NCI-H526 (cell line): Measurements from ENCODE around the gene CHD2.
"Not testable (repeated sequence)": the region's sequence is repeated elsewhere in the genome, so short reads cannot be mapped to it uniquely, and the experiment has no call there.

ENCODE experiments used
- DNase-seq, 2 experiments: peaks; one replicate each; lab custom pipeline; 2025; lab: John Stamatoyannopoulos, UW

CHD2 gene

DNA sequence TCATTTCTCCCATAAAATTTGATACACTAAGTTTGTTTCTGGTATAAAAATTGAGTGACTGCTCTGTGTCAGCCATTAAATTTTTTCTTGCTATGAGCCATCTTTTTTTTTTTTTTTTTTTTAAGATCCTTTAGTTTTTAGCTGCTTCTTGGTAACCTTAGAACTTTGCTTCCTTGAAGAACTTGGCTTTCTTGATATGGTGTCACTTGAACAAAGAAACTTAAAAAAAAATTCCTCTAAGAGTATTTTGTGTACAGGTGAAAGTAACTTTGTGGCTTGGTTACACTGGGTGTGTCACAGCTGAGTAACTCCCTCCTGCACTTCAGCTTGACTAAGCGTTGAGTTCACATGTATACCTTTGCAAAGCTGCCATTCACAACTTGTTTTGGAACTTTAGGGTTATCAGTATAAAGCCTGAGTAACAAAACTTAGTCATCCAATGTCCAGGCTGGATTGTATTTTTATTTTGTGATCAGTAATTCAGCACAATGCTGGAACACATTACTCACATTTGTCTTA is 6.5 kb downstream of the CHD2 start:
- peak; percentile 28 to 50 for DNase-seq

DNA sequence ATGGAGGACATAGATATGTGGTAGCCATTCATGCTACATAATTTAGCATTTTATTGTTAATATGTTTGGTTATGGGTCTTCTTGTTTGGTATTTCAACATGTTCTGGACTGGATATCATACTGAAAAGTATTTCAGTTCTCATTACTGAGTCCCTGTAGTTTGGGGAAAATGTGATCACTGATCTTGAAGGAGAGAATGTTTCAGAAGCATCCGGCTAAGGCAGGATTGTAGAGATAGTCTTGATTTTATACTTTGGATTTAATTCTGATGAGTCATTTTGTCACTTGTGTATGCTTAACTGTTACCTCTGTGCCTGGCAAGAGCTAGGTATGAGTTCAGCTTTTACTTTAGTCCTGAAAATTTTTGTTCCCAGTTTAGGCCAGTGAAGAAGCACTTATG is 7.1 kb downstream of the CHD2 start:
- no peak for DNase-seq

DNA sequence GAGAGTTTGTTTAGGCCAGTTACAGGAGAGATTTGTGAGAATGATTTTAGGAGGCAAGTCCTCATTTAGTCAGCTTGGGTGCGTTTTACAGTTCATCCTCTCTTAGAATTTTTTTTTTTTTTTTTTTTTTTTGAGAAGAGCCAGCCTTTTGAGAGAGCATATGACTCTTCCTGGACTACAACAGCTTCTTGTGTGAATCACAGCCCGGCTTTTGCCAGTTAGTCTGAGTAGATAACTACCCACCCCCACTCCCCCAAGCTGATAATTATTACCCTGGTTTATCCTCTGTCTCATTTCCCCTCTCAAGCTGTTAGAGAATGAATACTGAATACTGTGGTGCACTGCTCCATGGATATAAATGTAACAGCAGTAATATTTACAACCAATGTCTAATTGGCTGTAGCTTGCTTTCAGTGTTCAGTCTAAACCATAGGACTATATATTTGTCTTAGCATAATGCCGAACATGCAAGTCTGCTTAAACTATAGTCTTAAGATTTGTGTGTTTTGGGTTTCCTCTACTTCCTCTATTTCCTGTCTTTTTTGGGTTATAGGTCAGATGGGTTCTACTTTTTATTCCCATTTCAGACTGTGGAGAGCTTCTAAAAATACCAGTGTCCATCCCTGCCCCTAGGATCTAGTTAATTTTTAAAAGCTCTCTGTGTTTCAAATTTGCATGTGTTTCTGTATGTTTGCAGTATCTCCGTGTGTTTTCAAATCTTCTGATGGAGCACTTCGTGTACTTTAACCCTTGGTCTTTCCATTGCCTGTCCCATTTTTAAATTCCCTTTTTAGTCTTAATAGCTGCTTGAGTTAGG is 8.0 kb downstream of the CHD2 start:
- DNase-seq: peak; percentile 39 to 62

DNA sequence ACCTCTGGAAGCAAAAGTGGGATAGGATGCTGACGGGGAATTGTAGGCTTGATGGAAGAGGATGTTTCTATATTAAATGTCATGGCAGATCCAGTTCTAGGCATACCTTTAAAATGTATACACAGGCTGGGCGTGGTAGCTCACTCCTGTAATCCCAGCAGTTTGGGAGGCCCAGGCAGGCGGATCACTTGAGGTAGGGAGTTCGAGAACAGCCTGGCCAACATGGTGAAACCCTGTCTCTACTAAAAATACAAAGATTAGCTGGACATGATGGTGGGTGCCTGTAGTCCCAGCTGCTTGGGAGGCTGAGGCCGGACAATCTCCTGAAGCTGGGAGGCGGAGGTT is 8.6 kb downstream of the CHD2 start:
- no peak for DNase-seq

DNA sequence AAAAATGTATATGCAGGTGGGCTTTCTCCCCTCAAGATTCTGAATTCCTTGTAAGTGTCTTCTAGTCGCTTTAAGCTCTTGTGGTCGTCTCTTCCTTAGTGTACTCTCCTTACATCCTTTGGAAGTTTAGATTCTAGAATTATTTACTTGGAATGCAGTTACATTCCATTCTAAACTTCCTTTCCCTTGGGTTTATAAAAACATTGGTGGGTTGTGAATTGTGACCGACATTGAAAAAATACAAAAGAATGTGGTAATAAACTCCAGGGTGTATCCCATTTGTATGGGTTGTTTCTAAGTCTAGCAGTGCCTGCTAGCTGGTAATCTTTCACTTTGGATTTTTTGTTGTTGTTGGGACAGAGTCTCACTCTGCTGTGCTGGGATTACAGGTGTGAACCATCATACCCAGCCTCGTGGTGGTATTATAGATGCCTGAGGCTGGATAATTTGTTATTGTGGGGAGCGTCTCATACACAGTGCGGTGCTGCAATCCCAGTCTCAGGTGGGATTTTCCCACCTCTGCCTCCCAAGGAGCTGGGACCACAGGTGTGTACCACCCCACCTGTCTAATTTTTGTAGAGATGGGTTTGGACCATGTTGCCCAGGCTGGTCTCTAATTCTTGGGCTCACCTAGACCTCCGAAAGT is 9.1 kb downstream of the CHD2 start:
- no peak for DNase-seq

DNA sequence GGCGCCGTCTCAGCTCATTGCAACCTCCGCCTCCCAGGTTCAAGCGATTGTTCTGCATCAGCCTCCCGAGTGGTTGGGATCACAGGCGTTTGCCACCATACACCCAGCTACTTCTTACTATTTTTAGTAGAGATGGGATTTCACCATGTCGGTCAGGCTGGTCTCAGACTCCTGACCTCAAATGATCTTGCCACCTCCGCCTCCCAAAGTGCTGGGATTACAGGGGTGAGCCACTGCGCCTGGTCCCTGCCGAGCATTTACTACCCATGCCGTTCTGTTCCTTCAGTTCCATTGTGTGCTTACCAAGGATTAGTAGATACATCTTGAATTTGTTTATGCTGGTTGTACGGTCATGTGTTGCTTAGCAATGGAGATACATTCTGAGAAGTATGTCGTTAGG is 10.3 kb downstream of the CHD2 start:
- peak in 1 of 2 experiments; percentile 20 for DNase-seq

DNA sequence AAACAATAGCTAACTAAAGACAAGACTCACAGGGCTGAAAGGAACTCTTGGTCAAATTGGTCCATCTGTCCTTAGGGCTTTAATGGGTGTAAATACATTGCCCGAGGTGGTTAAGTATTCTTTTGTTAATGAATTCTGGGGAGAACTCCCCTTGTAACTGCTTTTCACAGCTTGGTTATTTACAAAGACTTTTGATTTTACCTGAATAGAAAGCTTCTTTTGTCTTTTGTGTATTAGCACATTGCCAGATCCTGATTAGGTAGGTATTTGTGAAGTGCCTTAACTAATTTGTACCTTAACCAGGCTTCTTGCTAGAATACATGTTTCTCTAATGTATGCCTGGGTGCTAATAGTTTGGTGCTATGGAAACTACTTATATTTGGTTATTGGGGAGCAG is 14.0 kb downstream of the CHD2 start:
- DNase-seq: no peak

DNA sequence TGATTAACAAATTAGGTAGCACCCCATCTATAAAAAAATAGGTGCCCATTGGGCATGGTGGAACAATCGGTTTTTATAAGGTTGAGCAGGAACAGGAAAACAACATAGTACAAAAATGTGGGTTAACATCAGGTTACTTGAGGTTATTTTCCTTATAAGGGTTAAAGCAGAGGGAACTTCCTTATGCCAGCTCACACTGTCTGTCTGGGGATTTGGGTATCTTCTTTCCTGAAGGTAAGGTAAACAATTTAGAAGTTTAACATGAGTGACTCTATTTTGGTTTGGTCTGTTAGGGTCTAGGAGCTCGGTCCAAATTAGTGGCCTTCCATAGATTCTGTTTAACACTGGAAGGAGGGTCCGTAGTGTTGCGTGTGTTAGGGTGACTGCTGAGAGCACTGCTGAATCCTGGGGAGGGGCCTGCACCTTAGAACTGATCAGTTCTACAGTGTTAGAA is 14.7 kb downstream of the CHD2 start:
- DNase-seq: no peak

DNA sequence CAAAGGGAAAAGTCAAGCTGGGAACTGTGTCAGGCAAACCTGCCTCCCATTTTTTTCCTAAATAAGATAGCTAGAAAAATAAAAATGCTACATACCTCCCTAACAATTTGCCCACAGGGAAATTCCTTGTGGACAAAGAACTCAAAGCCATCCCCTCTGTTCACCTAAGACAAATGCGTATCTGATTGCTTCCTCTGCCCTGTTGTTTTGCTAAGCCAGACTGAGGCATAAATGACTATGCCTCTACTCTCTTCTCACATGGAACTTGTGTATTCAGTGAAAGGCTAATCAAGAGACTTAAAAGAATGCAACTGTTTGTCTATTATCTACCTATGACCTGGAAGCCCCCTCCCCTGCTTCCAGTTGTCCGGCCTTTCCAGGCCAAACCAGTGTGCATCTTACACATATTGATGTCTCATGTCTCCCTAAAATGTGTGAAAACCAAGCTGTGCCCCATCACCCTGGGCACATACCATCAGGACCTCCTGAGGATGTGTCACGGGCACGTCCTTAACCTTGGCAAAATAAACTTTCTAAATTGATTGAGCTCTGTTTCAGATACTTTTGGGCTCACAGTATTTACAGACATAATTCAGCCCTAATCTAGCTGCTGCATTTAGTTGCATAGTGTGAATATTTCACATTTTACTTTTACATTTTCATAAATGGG is 15.8 kb downstream of the CHD2 start:
- DNase-seq: no peak

DNA sequence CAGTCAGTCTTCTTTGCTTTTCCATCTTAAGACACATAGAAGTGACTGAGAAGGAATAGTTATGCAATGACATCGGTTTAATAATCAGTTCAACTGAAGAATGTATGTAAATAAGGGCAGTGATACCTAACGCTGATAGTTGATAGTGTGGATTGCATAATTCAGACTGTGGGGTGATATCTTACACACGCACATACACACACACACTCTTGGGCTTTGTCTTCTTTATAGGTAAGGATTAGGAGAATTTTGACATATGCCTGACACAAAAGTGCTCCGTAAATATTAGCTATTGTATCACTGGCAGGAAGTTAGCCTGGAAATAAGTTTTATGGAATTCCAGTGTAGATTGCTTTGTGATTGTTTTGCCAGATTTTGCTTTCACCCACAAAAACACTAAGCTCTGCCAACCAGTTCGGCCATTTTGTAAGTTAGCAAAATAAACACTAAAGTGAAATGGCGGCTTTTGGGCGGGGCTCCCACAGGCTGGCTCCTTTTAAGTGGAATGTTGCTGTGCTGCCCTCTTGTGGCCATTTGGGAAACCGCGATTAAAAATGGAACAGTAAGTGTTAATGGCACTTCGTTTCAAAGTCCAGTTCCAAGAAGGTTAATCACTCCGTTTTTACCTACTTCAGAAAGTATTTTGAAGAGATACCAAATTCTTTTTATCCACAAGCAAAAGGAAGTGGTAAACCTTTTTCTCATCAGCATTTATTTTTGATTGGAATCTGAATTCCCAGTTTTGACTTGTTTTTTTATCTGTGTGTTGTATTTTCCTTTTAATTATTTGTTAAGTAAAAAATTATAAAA is 17.7 kb downstream of the CHD2 start:
- DNase-seq: peak; percentile 91 to 98

DNA sequence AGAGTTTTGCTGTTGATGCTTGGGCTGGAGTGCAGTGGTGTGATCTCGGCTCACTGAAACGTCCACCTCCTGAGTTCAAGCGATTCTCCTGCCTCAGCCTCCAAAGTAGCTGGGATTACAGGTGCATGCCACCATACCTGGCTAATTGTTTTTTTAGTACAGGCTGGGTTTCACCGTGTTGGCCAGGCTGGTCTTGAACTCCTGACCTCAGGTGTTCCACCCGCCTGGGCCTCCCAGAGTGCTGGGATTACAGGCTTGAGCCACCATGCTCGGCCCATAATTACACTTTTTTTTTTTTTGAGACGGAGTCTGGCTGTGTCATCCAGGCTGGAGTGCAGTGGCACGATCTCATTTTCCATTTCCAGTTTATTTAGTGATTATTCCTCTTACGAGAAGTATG is 18.8 kb downstream of the CHD2 start:
- DNase-seq: not testable (repeated sequence)

DNA sequence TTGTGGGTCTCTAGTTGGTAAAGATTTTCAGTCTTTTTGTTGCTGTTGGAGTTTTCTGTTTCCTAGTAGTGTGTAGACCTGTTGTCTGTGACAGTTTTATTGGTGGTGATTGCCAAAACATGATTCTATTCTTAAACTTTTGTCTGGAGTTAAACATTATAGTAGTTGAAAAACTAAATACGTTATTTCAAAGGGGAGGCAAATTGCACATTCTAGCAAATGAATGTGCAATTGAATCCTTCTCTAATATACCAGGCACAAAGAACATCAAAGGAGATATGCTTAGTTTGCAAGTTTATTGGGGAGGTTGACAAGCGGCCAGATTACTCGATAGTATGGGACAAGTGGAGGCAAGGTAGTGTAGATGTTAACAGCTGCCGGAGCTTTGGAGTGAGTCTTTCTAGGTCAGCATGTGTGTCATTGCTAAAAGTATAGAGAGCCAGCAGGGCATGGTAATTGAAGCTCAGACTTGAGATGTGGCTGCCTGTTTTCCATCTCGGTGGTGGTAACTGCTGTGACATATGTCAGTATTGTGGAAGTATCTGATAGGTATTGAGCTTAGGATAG is 20.6 kb downstream of the CHD2 start:
- no peak for DNase-seq

DNA sequence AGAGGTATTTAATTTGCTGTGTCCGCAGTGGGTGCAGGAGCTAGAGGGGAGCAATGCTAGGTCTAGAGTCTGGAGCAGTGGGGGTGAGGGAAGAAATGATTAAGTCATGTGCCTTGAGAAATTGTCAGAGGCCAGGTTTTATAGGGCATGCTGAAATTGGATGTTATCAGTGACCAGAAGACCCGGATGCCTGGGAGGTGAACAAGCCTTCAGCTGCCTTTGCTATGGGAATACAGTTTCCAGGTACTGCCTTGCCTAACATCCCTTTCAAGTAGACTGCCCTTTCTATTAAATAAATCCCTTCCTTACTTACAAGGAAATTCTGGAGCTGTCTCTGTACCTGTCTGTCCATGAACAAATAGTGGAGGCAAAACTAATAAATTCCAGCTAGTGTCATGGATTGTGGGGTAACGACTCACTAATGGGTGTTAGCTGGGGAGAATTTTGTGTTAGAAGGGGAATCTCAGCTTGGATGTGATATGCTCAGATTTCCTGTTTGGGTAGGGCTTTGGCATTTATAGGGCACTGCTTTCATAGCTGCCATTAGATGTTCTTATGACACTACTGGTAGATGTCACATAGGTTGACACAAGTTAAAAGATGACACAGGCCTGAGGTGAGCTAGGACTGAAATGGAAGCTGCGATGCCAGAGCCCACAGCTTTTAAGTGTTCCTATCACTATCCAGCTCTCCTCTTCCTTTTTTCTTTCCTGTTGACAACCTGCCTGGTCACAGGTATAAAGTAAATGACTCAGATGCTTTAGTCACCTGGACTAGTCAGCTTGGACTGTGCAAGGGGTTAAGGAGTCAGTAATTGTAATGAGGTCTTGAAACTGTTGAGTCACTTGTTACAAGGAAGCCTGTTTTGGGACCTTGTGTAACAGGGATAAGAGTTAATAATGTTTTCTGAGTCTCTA is 21.3 kb downstream of the CHD2 start:
- DNase-seq: no peak

DNA sequence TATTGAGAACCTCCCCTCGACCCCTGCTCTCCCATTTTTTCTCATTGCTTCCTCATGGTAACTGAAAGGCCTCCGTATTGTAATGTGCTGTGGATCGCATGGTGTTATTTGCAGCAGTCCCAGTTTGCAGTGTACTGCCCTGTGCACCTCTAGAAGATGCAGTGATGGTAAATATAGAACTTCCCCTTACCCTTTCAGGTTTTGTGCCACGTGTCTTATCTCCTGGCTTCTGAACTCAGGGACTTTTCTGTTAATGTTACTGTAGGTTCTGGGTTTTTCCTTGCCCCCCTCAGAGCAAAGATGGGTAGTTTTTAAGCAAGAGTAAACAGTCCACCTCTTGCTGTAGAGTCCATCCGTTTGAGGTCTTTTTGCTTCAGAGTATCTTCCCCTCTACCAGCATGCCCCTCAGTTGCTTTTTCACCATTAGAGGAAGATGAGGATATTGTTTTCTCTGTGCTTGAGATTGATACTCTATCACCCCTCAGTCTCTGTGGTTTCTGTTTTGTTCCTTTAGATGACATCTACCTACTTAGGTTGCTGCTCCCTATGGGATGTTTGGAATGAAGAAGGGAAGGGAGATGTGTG is 22.4 kb downstream of the CHD2 start:
- DNase-seq: no peak

DNA sequence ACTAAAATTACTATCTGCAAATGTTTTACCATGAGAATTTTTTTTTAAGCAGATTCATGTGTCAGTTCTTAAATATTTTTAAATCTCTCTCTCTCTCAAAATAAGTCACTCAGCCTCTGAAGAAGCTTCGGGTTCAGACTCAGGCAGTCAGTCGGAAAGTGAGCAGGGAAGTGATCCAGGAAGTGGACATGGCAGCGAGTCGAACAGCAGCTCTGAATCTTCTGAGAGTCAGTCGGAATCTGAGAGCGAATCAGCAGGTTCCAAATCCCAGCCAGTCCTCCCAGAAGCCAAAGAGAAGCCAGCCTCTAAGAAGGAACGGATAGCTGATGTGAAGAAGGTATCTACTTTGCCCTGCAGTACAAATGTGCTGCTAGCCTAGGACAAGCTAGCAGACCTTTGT is 24.1 kb downstream of the CHD2 start:
- DNase-seq: no peak

DNA sequence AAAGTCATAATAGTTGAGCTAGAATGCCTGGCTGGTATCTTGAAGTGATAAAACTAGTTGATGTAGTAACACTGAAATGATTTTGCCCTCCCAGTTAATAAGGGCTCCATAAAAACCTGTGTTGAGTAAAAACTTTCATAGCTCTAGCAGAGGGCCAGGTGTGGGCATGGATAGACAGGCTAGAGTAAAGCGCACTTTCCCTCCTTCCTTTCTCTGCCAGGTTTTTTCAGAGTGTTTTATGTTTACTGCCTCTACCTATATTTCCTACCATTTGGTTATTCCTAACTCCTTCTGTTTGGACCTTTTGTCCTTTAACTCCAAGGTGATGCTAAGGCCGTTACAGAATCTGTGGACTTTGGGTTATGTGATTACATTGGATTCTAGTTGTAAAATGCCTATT is 25.3 kb downstream of the CHD2 start:
- no peak for DNase-seq

DNA sequence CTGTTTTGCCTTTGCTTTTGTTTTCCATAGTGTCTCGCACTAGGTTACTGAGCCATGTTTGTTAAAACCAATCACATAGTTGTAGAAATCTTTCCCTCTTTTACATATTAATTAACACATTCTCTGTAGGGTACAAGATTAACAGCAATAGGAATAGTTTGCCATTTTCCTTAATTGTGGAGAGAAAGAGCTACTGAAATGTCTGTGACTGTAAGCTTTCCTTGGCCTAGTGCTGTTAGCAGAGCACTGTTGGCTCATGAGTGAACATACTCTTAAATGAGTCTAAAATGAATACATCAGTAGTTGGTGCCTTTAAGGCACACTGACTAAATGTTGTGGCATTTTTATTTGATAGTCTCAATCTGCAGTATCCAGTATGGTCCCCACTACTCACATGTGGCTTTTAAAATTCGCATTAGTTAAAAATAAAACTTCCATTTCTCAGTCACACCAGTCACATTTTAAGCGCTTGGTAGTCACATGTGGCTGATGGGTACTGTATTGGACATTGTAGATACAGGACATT is 28.2 kb downstream of the CHD2 start:
- DNase-seq: no peak

DNA sequence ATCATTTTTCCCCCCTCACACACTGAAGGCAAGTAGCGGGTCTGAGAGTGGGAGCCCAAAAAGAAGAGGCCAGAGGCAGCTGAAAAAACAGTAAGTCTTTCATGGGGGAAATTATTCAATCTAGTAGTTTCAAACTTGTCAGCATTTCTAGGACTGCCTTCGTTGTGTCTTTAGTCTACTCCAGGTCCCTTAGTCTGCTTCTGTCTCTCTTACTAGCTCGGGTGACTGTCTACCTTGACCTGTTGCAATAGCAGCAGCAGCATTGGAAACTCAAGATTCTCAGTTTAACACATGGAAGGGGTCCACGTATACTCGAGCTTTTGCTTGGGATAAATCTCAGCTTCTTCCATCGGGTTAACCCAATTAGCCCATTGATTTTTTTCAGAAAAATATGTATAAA is 28.9 kb downstream of the CHD2 start:
- no peak for DNase-seq

DNA sequence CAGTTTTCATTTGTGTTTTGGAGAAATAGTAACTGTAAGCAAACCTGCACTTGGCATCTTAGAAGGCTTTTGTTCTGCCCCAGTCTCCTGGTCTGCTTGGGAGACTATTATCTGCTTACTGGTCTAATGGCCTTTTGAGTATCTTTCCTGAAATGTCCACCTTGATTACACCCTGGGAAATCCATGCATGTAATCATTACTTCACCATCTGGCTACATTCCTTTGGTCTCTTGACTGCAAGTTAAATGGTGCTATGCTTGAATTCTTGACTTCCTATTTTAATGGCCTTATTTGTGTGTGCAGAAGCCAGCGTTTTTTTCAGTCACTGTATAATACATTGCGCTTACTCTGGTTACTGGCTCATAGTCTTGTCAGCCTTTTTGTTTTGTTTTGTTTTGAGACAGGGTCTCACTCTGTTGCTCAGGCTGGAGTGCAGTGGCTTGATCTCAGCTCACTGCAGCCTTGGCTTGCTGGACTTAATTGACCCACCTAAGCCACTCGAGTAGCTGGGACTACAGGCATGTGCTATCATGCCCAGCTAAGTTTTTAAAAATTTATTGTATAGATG is 30.0 kb downstream of the CHD2 start:
- DNase-seq: no peak

DNA sequence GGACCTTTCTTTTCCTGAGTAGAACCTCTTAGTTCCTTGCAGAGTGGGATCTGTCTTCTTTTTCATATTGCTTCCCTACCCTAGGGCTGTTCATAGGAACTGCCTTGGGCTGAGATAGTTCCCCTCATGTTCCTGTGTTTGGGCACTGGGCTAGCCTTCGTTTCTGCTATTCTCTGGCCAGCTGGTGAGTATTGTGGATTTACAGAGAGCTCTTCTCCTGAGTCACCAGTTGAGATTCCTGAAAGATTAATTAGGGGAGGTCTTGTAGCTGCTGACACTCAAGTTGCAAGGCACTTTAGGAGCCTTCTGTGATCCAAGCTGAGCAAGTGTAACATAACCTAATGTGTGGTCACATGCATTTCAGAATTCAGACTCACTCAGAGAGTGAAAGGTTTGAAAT is 30.7 kb downstream of the CHD2 start:
- DNase-seq: no peak
